ENCODE measurements around the gene TIGD4. TPM values are rescaled to one million over a fixed set of nuclear protein-coding genes. Genes with fewer than 3 reads are reported as not detected.

TIGD4 gene
- polyA plus RNA-seq, 1 of the 3 experiments (the other 2 are of a cell fraction), result 0.13 TPM

DNA sequence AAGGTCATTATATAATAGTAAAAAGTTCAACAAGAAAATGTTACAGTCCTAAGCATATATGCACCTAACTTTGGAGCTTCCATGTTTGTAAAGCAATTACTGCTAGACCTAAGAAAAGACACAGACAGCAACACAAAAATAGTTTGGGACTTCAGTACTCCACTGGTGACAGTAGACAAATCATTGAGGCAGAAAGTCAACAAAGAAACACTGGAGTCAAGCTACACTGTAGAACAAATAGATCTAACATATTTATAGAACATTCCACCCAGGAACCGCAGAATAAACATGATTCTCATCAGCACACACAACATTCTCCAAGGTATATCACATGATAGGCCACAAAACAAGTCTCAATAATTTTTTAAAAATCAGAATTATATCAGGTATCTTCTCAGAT, 42.8 kb upstream of the TIGD4 start:
- Histone ChIP-seq H3K36me3 (replicated peaks in 1 of 2; ENCODE audit: control insufficient read depth in 1 of 2, insufficient read depth in 2 of 2, low read length in 1 of 2) (peaks cover 0 to 11% of the 10 kb centered on the region in 2 experiments), H3K4me2 (no peak overlapping the region), H3K79me2 (ENCODE audit: insufficient read depth) (no peaks in the 10 kb centered on the region; the same call in none of the 2 replicates), H3K27ac (ENCODE audit: low read depth in 2 of 2, low read length in 1 of 2) (no peak overlapping the region), H3K9me3 (0 out of 2 replicates have a peak, but pooled peaks cover 2% of the 10 kb centered on the region), H3K9me2 (no peaks in the 10 kb centered on the region), H3K9ac (no peak overlapping the region), H3K4me3 (ENCODE audit: low read depth in 2 of 2, low read length in 1 of 2) (no peak overlapping the region), H3K27me3 (ENCODE audit: insufficient read depth) (no peaks in the 10 kb centered on the region), H4K20me1 (ENCODE audit: insufficient read depth) (no peaks in the 10 kb centered on the region), H3K4me1 (ENCODE audit: control insufficient read depth in 1 of 2, insufficient read depth in 2 of 2, low read depth in 1 of 2, low read length in 1 of 2) (no peaks in the 10 kb centered on the region), H3F3A (replicated peaks; ENCODE audit: insufficient read depth) (no peaks in the 10 kb centered on the region), H2AFZ (ENCODE audit: low read depth) (no peak overlapping the region)
- ChIA-PET POLR2A (no interaction called here), CTCF (interaction anchor here (1.1 kb wide), 1 partner anchor 263 kb away, joined by 4 read pairs; no protein-coding TSS in a partner anchor)
- WGBS (ENCODE audit: low lambda C conversion rate), result 96% methylated on average over 1 of the region's 1 CpG
- TF ChIP-seq CHD2 (IDR thresholded peaks at IDR 0.05; ENCODE audit: low read length, partially characterized antibody), result no peak
- TF ChIP-seq, protein P1, sequence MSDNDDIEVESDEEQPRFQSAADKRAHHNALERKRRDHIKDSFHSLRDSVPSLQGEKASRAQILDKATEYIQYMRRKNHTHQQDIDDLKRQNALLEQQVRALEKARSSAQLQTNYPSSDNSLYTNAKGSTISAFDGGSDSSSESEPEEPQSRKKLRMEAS (IDR thresholded peaks at IDR 0.05; ENCODE audit: low read depth), result no peak
- no peak for TF ChIP-seq JUND (IDR thresholded peaks at IDR 0.05)
- TF ChIP-seq, protein P2, sequence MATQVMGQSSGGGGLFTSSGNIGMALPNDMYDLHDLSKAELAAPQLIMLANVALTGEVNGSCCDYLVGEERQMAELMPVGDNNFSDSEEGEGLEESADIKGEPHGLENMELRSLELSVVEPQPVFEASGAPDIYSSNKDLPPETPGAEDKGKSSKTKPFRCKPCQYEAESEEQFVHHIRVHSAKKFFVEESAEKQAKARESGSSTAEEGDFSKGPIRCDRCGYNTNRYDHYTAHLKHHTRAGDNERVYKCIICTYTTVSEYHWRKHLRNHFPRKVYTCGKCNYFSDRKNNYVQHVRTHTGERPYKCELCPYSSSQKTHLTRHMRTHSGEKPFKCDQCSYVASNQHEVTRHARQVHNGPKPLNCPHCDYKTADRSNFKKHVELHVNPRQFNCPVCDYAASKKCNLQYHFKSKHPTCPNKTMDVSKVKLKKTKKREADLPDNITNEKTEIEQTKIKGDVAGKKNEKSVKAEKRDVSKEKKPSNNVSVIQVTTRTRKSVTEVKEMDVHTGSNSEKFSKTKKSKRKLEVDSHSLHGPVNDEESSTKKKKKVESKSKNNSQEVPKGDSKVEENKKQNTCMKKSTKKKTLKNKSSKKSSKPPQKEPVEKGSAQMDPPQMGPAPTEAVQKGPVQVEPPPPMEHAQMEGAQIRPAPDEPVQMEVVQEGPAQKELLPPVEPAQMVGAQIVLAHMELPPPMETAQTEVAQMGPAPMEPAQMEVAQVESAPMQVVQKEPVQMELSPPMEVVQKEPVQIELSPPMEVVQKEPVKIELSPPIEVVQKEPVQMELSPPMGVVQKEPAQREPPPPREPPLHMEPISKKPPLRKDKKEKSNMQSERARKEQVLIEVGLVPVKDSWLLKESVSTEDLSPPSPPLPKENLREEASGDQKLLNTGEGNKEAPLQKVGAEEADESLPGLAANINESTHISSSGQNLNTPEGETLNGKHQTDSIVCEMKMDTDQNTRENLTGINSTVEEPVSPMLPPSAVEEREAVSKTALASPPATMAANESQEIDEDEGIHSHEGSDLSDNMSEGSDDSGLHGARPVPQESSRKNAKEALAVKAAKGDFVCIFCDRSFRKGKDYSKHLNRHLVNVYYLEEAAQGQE (IDR thresholded peaks at IDR 0.05; ENCODE audit: low read depth, low read length), result no peak
- no peak for DNase-seq

DNA sequence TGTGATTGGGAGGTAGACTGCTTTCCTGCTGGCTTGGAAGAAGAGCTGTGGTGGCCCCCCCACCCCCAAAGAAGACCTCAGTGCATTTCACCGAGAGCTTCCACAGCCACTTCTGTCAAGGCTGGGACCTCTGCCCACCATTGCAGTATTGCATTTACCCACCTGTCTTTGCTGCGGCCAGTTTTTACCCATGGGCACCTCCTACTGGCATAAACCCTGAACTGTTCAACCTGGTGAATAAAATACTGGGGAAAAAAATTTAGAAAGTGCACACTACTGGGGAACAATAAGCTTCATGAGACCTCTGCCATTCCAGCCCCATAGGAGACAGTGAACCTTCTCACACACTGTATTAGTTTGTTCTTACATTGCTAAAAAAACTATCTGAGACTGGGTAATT, 40.5 kb upstream of the TIGD4 start:
- Histone ChIP-seq H2AFZ (ENCODE audit: low read depth) (no peak overlapping the region), H3K9me3 (0 out of 2 replicates have a peak, but pooled peaks cover 2% of the 10 kb centered on the region), H3K79me2 (ENCODE audit: insufficient read depth) (no peaks in the 10 kb centered on the region; the same call in none of the 2 replicates), H3K4me1 (ENCODE audit: control insufficient read depth in 1 of 2, insufficient read depth in 2 of 2, low read depth in 1 of 2, low read length in 1 of 2) (no peaks in the 10 kb centered on the region), H3K27me3 (ENCODE audit: insufficient read depth) (no peaks in the 10 kb centered on the region), H4K20me1 (ENCODE audit: insufficient read depth) (no peaks in the 10 kb centered on the region), H3F3A (replicated peaks; ENCODE audit: insufficient read depth) (no peaks in the 10 kb centered on the region), H3K27ac (ENCODE audit: low read depth in 2 of 2, low read length in 1 of 2) (no peak overlapping the region), H3K36me3 (replicated peaks in 1 of 2; ENCODE audit: control insufficient read depth in 1 of 2, insufficient read depth in 2 of 2, low read length in 1 of 2) (peaks cover 0 to 11% of the 10 kb centered on the region in 2 experiments), H3K4me3 (ENCODE audit: low read depth in 2 of 2, low read length in 1 of 2) (no peak overlapping the region), H3K4me2 (no peak overlapping the region), H3K9ac (no peak overlapping the region), H3K9me2 (no peaks in the 10 kb centered on the region)
- WGBS (ENCODE audit: low lambda C conversion rate), result 100% methylated on average over 2 of the region's 2 CpGs
- CTCF ChIA-PET, result interaction anchor here (1.3 kb wide), 2 partner anchors 11 to 40 kb away, joined by 3 read pairs; partner anchors contain the start of genes ARFIP1 and TIGD4
- no peak for TF ChIP-seq GATA2 (CRISPR knock-in tag; IDR thresholded peaks at IDR 0.05)
- no peak for TF ChIP-seq FOSL2 (IDR thresholded peaks at IDR 0.05; ENCODE audit: borderline replicate concordance, low read depth)
- no peak for TF ChIP-seq SMC3 (IDR thresholded peaks at IDR 0.05; ENCODE audit: low read depth, low read length)
- TF ChIP-seq ELF1 (IDR thresholded peaks at IDR 0.05), result no peak
- no peak for TF ChIP-seq NFIC (IDR thresholded peaks at IDR 0.05; ENCODE audit: borderline replicate concordance)
- no peak for TF ChIP-seq GABPA (IDR thresholded peaks at IDR 0.05; ENCODE audit: low read depth)
- TF ChIP-seq, protein P3, sequence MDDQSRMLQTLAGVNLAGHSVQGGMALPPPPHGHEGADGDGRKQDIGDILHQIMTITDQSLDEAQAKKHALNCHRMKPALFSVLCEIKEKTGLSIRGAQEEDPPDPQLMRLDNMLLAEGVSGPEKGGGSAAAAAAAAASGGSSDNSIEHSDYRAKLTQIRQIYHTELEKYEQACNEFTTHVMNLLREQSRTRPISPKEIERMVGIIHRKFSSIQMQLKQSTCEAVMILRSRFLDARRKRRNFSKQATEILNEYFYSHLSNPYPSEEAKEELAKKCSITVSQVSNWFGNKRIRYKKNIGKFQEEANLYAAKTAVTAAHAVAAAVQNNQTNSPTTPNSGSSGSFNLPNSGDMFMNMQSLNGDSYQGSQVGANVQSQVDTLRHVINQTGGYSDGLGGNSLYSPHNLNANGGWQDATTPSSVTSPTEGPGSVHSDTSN (IDR thresholded peaks at IDR 0.05), result no peak
- no peak for TF ChIP-seq JUND (IDR thresholded peaks at IDR 0.05)
- TF ChIP-seq, protein P4, sequence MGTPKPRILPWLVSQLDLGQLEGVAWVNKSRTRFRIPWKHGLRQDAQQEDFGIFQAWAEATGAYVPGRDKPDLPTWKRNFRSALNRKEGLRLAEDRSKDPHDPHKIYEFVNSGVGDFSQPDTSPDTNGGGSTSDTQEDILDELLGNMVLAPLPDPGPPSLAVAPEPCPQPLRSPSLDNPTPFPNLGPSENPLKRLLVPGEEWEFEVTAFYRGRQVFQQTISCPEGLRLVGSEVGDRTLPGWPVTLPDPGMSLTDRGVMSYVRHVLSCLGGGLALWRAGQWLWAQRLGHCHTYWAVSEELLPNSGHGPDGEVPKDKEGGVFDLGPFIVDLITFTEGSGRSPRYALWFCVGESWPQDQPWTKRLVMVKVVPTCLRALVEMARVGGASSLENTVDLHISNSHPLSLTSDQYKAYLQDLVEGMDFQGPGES (IDR thresholded peaks at IDR 0.05; ENCODE audit: low read depth, low read length), result no peak
- TF ChIP-seq, protein P5, sequence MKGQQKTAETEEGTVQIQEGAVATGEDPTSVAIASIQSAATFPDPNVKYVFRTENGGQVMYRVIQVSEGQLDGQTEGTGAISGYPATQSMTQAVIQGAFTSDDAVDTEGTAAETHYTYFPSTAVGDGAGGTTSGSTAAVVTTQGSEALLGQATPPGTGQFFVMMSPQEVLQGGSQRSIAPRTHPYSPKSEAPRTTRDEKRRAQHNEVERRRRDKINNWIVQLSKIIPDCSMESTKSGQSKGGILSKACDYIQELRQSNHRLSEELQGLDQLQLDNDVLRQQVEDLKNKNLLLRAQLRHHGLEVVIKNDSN (IDR thresholded peaks at IDR 0.05; ENCODE audit: borderline replicate concordance, low read depth), result no peak
- TF ChIP-seq YY1 (IDR thresholded peaks at IDR 0.05; ENCODE audit: low read depth), result no peak
- no peak for TF ChIP-seq SIN3A (IDR thresholded peaks at IDR 0.05; ENCODE audit: borderline replicate concordance, low read depth, low read length)
- no peak for TF ChIP-seq FOXM1 (IDR thresholded peaks at IDR 0.05; ENCODE audit: low read depth)
- no peak for TF ChIP-seq POLR2AphosphoS5 (IDR thresholded peaks at IDR 0.05; ENCODE audit: low read depth, low read length)
- TF ChIP-seq, protein P6, sequence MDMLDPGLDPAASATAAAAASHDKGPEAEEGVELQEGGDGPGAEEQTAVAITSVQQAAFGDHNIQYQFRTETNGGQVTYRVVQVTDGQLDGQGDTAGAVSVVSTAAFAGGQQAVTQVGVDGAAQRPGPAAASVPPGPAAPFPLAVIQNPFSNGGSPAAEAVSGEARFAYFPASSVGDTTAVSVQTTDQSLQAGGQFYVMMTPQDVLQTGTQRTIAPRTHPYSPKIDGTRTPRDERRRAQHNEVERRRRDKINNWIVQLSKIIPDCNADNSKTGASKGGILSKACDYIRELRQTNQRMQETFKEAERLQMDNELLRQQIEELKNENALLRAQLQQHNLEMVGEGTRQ (IDR thresholded peaks at IDR 0.05; ENCODE audit: borderline replicate concordance, low read depth, low read length), result no peak
- POLR2A ChIA-PET, result no interaction called here
- no peak for DNase-seq

Measured in SK-N-SH (cell line).